Glomerular endothelial cell (primary cell): ENCODE measurements around the gene MAPT. TPM values are rescaled to one million over a fixed set of nuclear protein-coding genes. Genes with fewer than 3 reads are reported as not detected.

Experiments used
- DNase-seq: peaks from one replicate; pipeline ENCODE4 v3.0.0-alpha.2; 2011; ENCODE audit warnings: low read depth, low spot score; ENCODE audit errors: extremely low read depth
- total RNA-seq: library from RNA; depleted of rRNA; stranded (reverse); fragments of >200 nt; gene quantifications from 2 replicates; pipeline ENCODE4 v1.2.3, GENCODE V29; 2015

The MAPT gene
- total RNA-seq, 1 donor from 2014 or later: 0.12 TPM

DNA sequence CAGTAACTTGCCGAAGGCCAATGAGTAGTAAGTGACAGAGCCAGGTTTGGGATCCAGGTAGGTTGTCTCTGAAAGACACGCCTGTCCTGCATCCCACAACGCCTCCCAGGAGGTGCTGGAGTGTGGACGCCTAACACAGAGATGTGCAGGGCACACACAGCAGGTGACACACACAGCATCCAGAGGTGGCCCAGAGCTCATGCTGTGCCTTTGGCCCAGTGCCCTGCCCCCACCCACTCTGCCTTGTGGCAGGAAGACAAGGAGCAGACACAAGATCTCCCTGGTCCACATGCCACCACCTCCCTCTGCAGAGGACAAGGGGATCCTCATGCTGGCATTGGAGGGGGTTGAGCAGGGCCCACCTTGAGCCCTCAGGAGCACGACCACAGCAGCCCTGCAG, 90.0 kb downstream of the MAPT start:
- no peak for DNase-seq

DNA sequence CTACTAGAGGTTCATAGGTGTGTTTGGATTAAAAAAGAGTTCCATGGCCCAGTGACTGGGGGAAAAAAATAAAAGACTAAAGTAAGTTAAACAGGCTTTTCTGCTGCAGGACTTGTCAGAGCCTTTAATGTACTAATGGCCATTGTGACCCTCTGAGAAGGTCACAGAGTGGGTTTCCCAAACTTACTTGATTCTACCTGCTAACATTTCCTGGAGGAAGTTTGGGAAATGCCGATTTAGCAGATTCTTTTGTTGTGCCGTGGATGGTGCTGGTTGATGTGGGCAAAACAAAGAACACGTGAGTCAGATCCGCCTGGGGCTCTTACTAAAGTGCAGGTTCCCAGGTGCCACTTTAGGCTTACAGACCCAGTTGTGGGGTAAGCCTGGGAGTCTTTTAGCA, 91.1 kb downstream of the MAPT start:
- no peak for DNase-seq

DNA sequence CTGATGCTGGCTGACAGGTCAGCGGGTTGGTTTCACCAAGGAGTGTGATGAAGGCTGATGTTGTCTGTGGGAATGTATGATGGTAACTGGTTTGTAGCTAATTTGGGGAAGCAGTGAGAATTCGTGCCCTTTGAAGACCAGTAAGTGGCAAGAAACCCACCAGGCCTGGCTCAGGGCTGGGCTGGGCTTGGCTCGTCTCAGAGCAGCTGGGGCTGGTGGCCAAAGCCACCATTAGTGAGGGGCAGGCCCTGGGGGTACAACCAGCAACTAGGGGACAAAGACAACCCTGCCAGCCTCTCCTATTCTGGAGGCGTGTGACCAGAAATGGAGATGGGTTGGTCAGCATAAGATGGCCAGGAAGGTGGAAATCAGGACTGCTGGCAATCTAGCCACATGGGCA, 91.7 kb downstream of the MAPT start:
- no peak for DNase-seq

DNA sequence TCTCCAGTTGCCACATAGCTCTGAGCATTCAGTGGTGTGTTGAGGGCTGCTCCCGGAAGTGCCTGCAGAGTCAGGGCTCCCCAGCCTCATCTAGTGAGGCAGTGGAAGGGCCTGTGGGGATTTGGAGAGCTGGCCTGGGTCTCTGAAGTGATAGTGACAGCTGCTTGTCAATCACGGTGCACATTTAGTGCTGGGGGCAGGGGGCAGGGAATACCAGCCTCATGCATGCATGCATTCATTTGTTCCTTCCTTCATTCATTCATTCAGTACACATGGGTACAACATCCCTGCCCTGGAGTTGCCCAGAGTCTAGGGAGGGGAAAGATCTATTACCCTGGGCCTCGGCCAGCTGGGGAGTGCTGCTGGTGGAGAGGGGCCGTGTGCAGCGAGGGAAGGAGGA, 93.4 kb downstream of the MAPT start:
- DNase-seq: no peak

DNA sequence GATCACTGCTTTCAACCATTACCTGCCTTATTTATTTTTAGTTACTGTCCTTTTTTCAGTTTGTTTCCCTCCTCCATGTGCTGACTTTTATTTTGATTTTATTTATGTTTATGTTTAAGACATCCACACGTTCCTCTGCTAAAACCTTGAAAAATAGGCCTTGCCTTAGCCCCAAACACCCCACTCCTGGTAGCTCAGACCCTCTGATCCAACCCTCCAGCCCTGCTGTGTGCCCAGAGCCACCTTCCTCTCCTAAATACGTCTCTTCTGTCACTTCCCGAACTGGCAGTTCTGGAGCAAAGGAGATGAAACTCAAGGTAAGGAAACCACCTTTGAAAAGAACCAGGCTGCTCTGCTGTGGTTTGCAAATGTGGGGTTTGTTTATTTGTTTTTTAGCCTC, 95.4 kb downstream of the MAPT start:
- DNase-seq: no peak

DNA sequence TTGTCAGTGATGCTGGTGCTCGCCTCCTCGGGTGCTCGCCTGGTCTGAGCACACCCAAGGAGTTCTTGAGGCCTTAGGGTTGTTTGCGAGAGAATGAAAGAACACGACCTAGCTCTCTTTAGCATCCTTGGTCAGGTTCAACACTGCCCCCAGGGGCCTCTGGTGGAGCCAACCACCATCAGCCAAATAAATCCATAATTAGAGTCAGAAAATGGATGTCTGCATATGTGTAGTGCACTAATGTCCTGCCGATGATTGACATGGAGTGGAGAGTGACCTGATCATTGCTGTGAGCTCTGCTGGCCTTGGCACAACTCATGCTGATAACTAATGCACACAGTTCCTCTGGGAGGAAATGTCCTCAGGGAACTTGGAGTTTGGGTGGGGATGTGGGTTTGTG, 96.5 kb downstream of the MAPT start:
- DNase-seq: no peak

DNA sequence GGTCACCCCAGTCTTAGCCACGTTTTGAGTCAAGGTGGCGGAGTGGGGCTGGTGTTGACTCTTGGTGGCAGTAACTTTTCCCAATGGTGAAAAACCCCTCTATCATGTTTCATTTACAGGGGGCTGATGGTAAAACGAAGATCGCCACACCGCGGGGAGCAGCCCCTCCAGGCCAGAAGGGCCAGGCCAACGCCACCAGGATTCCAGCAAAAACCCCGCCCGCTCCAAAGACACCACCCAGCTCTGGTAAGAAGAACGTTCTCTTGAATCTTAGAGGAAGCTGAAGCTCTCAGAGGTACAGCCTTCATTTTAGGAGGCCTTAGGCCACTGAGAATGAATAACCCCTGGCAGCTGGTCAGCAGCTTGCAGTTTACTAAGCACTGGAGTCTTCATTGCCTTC, 97.0 kb downstream of the MAPT start:
- no peak for DNase-seq

DNA sequence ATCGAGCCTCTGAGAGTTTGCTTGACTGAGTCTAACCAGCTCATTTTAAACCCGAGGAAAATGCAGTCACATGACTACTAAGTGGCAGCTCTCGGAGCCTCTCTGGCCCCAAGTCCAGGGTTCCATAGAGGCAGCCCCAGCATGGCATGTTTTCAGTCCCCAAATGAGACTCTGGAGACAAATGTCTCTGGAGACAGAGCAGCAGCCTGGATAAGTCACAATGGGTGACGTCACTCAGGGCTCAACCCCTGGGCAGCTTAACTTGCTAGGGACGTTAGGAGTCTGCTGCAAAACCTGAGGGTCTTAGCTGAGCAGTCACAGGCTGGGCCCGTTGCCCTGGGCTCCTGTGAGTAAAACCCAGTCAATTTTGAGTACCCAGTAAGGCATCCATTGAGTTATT, 97.8 kb downstream of the MAPT start:
- DNase-seq: no peak

DNA sequence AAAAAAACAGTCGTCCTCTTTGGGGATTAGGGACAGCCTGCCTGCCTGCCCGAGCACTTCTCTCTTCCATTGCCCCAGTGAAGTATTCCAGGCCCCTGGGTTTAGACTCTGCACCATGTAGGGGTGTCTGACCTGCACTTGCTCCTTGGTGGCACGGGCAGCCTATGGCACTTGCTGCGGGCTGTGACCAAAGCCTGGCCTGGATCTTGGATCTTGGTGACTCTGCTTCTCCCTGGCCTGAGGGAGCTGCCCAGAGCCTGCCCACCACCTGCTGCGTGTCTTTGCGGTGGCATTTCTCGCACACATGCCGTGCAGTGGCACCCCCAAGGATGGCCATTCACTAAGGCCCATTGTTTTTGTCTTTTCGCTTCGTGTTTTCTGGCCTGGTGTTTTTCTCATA, 98.5 kb downstream of the MAPT start:
- DNase-seq: no peak

DNA sequence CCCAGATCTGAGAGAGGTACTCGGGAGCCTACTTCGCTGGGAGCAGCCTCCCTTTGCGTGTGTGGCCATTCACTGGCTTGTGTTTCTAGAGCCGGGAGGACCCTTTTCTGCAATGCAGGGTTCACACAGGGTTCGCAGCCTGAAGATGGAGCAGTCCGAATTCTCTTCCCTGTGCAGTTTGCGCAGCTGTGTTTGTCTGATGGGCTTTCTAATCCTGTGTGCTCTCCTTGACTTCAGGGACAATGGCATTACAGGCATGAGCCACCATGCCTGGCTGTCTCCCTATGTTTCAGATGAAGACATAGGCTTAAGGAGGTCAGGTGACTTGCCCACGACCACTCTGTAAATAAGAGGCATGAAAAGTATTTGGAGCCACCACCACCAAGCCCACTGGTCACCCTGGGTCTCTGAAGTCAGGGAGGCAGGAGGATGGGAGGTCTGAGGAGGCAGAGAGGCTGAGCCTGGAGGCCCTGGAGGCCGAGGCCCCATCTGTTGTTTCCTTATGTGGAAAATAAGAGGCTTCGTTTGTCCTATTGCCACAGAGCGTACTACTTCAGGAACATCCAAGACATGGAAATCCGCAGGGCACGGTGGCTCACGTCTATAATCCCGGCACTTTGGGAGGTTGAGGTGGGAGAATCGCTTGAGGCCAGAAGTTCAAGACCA, 99.7 kb downstream of the MAPT start:
- DNase-seq: no peak

DNA sequence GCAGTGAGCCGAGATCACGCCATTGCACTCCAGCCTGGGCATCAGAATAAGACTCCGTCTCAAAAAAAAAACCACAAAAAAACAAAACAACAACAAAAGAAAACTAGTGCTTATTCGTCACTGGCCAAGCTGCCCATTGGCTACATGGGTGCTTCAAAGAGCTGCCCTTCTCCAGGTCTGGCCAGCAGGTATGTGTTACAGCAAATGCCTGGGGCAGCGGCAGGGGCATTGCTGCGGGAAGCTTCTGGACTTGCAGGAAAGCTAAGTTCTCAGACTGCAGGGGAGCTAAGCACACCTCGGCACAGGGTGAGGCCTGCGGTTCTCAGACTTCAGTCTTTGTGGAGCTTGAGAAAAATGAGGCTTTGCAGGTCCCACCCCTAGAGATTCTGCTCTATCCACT, 100.6 kb downstream of the MAPT start:
- no peak for DNase-seq

DNA sequence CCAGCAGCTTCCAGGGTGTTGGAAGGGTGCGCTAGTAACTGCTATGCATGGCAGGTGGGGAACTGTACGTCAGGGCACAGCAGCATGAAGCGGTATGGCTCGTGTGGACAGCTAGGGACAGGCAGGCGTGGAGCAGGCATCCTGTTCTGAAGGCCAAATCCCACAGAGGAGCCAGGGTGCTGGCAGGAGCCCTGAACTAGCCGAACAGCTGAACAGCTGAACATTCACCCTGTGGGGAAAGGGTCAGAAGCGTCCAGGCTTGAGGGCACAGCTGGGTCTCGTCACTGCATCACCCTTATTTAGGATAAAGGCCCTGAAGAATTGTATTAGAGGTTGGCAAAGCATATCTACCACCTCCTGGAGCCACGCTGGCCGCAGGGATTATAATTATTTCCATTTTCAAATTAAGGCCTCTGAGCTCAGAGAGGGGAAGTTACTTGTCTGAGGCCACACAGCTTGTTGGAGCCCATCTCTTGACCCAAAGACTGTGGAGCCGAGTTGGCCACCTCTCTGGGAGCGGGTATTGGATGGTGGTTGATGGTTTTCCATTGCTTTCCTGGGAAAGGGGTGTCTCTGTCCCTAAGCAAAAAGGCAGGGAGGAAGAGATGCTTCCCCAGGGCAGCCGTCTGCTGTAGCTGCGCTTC, 101.4 kb downstream of the MAPT start:
- no peak for DNase-seq

DNA sequence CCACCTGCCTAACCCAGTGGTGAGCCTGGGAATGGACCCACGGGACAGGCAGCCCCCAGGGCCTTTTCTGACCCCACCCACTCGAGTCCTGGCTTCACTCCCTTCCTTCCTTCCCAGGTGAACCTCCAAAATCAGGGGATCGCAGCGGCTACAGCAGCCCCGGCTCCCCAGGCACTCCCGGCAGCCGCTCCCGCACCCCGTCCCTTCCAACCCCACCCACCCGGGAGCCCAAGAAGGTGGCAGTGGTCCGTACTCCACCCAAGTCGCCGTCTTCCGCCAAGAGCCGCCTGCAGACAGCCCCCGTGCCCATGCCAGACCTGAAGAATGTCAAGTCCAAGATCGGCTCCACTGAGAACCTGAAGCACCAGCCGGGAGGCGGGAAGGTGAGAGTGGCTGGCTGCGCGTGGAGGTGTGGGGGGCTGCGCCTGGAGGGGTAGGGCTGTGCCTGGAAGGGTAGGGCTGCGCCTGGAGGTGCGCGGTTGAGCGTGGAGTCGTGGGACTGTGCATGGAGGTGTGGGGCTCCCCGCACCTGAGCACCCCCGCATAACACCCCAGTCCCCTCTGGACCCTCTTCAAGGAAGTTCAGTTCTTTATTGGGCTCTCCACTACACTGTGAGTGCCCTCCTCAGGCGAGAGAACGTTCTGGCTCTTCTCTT, 102.1 kb downstream of the MAPT start:
- no peak for DNase-seq

DNA sequence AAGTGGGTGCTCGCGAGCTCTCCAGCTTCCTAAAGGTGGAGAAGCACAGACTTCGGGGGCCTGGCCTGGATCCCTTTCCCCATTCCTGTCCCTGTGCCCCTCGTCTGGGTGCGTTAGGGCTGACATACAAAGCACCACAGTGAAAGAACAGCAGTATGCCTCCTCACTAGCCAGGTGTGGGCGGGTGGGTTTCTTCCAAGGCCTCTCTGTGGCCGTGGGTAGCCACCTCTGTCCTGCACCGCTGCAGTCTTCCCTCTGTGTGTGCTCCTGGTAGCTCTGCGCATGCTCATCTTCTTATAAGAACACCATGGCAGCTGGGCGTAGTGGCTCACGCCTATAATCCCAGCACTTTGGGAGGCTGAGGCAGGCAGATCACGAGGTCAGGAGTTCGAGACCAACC, 102.8 kb downstream of the MAPT start:
- DNase-seq: no peak

DNA sequence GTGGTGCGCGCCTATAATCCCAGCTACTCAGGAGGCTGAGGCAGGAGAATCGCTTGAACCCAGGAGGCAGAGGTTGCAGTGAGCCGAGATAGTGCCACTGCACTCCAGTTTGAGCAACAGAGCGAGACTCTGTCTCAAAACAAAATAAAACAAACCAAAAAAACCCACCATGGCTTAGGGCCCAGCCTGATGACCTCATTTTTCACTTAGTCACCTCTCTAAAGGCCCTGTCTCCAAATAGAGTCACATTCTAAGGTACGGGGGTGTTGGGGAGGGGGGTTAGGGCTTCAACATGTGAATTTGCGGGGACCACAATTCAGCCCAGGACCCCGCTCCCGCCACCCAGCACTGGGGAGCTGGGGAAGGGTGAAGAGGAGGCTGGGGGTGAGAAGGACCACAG, 103.3 kb downstream of the MAPT start:
- DNase-seq: no peak

DNA sequence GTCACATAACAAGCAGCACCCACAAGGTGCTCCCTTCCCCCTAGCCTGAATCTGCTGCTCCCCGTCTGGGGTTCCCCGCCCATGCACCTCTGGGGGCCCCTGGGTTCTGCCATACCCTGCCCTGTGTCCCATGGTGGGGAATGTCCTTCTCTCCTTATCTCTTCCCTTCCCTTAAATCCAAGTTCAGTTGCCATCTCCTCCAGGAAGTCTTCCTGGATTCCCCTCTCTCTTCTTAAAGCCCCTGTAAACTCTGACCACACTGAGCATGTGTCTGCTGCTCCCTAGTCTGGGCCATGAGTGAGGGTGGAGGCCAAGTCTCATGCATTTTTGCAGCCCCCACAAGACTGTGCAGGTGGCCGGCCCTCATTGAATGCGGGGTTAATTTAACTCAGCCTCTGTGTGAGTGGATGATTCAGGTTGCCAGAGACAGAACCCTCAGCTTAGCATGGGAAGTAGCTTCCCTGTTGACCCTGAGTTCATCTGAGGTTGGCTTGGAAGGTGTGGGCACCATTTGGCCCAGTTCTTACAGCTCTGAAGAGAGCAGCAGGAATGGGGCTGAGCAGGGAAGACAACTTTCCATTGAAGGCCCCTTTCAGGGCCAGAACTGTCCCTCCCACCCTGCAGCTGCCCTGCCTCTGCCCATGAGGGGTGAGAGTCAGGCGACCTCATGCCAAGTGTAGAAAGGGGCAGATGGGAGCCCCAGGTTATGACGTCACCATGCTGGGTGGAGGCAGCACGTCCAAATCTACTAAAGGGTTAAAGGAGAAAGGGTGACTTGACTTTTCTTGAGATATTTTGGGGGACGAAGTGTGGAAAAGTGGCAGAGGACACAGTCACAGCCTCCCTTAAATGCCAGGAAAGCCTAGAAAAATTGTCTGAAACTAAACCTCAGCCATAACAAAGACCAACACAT, 104.9 kb downstream of the MAPT start, which contains the start of gene STH:
Gene STH (plus strand): TSS at position 264 of the 913 bp plus-strand sequence. CDS start 30 bp downstream, at position 294.
- DNase-seq: no peak

DNA sequence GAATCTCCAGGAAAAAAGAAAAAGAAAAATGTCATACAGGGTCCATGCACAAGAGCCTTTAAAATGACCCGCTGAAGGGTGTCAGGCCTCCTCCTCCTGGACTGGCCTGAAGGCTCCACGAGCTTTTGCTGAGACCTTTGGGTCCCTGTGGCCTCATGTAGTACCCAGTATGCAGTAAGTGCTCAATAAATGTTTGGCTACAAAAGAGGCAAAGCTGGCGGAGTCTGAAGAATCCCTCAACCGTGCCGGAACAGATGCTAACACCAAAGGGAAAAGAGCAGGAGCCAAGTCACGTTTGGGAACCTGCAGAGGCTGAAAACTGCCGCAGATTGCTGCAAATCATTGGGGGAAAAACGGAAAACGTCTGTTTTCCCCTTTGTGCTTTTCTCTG, 105.5 kb downstream of the MAPT start:
- no peak for DNase-seq

DNA sequence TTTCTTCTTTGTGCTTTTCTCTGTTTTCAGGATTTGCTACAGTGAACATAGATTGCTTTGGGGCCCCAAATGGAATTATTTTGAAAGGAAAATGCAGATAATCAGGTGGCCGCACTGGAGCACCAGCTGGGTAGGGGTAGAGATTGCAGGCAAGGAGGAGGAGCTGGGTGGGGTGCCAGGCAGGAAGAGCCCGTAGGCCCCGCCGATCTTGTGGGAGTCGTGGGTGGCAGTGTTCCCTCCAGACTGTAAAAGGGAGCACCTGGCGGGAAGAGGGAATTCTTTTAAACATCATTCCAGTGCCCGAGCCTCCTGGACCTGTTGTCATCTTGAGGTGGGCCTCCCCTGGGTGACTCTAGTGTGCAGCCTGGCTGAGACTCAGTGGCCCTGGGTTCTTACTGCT, 105.9 kb downstream of the MAPT start:
- no peak for DNase-seq

DNA sequence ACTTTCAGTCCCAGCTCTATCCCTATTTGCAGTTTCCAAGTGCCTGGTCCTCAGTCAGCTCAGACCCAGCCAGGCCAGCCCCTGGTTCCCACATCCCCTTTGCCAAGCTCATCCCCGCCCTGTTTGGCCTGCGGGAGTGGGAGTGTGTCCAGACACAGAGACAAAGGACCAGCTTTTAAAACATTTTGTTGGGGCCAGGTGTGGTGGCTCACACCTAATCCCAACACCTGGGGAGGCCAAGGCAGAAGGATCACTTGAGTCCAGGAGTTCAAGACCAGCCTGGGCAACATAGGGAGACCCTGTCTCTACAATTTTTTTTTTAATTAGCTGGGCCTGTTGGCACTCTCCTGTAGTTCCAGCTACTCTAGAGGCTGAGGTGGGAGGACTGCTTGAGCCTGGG, 106.4 kb downstream of the MAPT start:
- no peak for DNase-seq

DNA sequence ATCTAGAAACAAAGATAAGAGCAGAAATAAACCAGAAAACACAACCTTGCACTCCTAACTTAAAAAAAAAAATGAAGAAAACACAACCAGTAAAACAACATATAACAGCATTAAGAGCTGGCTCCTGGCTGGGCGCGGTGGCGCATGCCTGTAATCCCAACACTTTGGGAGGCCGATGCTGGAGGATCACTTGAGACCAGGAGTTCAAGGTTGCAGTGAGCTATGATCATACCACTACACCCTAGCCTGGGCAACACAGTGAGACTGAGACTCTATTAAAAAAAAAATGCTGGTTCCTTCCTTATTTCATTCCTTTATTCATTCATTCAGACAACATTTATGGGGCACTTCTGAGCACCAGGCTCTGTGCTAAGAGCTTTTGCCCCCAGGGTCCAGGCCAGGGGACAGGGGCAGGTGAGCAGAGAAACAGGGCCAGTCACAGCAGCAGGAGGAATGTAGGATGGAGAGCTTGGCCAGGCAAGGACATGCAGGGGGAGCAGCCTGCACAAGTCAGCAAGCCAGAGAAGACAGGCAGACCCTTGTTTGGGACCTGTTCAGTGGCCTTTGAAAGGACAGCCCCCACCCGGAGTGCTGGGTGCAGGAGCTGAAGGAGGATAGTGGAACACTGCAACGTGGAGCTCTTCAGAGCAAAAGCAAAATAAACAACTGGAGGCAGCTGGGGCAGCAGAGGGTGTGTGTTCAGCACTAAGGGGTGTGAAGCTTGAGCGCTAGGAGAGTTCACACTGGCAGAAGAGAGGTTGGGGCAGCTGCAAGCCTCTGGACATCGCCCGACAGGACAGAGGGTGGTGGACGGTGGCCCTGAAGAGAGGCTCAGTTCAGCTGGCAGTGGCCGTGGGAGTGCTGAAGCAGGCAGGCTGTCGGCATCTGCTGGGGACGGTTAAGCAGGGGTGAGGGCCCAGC, 107.3 kb downstream of the MAPT start:
- no peak for DNase-seq
